Stimulated activated CD4-positive, alpha-beta T cell treated with anti-CD3 and anti-CD28 coated beads, Interleukin-1b, Interleukin-23, amount 100 ng/mL, for 1 hour (primary cell): ENCODE data around the gene SLITRK4.

Experiments
- DNase-seq, 2 donors: peaks; one replicate each; pipeline ENCODE4 v3.0.0-alpha.2; 2020; ENCODE audit warnings: low read depth in 2 of 2

The SLITRK4 gene

GRCh38 chrX:143635915-143636314 is at the start of gene SLITRK4:
SLITRK4 (minus strand) TSS chrX:143636101; CDS start chrX:143631108, 4,993 bp downstream.
- no peak for DNase-seq

GRCh38 chrX:143683486-143683885 is 47.6 kb upstream of the SLITRK4 start:
- DNase-seq = no peak

GRCh38 chrX:143674926-143675325 is 39.0 kb upstream of the SLITRK4 start:
- DNase-seq = no peak

GRCh38 chrX:143669395-143669794 is 33.5 kb upstream of the SLITRK4 start:
- DNase-seq = no peak

GRCh38 chrX:143664302-143664701 is 28.4 kb upstream of the SLITRK4 start:
- no peak for DNase-seq

- no peak for DNase-seq
These were observed 27.9 kb upstream of the SLITRK4 start for GRCh38 chrX:143663755-143664154.

- no peak for DNase-seq
These were observed 25.4 kb upstream of the SLITRK4 start for GRCh38 chrX:143661286-143661685.

- no peak for DNase-seq
These were observed 12.8 kb upstream of the SLITRK4 start for GRCh38 chrX:143648705-143649104.

- no peak for DNase-seq
These were observed 6.5 kb upstream of the SLITRK4 start for GRCh38 chrX:143642426-143642825.

- DNase-seq = no peak
These were observed 930 bp upstream of the SLITRK4 start for GRCh38 chrX:143636831-143637230.

GRCh38 chrX:143634663-143635455 is 1.0 kb downstream of the SLITRK4 start:
- DNase-seq = no peak

- no peak for DNase-seq
These were observed 1.6 kb downstream of the SLITRK4 start for GRCh38 chrX:143634309-143634662.

GRCh38 chrX:143633461-143634308 is 2.2 kb downstream of the SLITRK4 start:
- DNase-seq = no peak

- no peak for DNase-seq
These were observed 3.1 kb downstream of the SLITRK4 start for GRCh38 chrX:143632625-143633410.

- no peak for DNase-seq
These were observed 12.2 kb downstream of the SLITRK4 start for GRCh38 chrX:143623657-143624056.

- DNase-seq = no peak
These were observed 14.6 kb downstream of the SLITRK4 start for GRCh38 chrX:143621276-143621675.

- no peak for DNase-seq
These were observed 20.1 kb downstream of the SLITRK4 start for GRCh38 chrX:143615851-143616250.

GRCh38 chrX:143601809-143602208 is 34.1 kb downstream of the SLITRK4 start:
- DNase-seq = no peak

GRCh38 chrX:143581240-143581639 is 54.7 kb downstream of the SLITRK4 start:
- DNase-seq = no peak

- no peak for DNase-seq
These were observed 55.6 kb downstream of the SLITRK4 start for GRCh38 chrX:143580266-143580665.
